Measurements from ENCODE around the gene AMMECR1. TPM values are rescaled to one million over a fixed set of nuclear protein-coding genes. Genes with fewer than 3 reads are reported as not detected.

AMMECR1 gene
- total and polyA plus RNA-seq, 2 of the 8 experiments (the other 6 are each of a cell fraction or from before 2014, with no cell fraction given), result 10.2 to 21.2 TPM

- TF ChIP-seq GABPA (IDR thresholded peaks at IDR 0.05; ENCODE audit: borderline replicate concordance, insufficient read depth, low read length), result no peak
- TF ChIP-seq CEBPB (IDR thresholded peaks at IDR 0.05; ENCODE audit: low read depth, low read length), result no peak
- TF ChIP-seq SP1 (IDR thresholded peaks at IDR 0.05; ENCODE audit: low read depth, low read length), result no peak
Measured at GRCh38 chrX:110250847-110251246, 67.0 kb downstream of the AMMECR1 start (continued).
